LHCN-M2 (cell line): ENCODE results near the gene PROZ. TPM values are rescaled to one million over a fixed set of nuclear protein-coding genes. Genes with fewer than 3 reads are reported as not detected.
"Not testable (repeated sequence)": the region's sequence is repeated elsewhere in the genome, so short reads cannot be mapped to it uniquely, and the experiment has no call there.

ENCODE experiments used
- DNase-seq: peaks from one replicate; pipeline ENCODE4 v3.0.0-alpha.2; 2012; ENCODE audit warnings: low read depth
- polyA plus RNA-seq: library from polyadenylated mRNA; unstranded; fragments of >200 nt; gene quantifications from one replicate; pipeline ENCODE4 v1.2.1, GENCODE V29; 2012; ENCODE audit warnings: missing spikeins
- total RNA-seq: library from RNA; depleted of rRNA; stranded (reverse); fragments of >200 nt; gene quantifications from 2 replicates; pipeline ENCODE4 v1.2.3, GENCODE V29; 2014; rRNA removed

PROZ gene, protein sequence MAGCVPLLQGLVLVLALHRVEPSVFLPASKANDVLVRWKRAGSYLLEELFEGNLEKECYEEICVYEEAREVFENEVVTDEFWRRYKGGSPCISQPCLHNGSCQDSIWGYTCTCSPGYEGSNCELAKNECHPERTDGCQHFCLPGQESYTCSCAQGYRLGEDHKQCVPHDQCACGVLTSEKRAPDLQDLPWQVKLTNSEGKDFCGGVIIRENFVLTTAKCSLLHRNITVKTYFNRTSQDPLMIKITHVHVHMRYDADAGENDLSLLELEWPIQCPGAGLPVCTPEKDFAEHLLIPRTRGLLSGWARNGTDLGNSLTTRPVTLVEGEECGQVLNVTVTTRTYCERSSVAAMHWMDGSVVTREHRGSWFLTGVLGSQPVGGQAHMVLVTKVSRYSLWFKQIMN
- not detected in 2 replicates for total RNA-seq
- 0.07 TPM for polyA plus RNA-seq

DNA sequence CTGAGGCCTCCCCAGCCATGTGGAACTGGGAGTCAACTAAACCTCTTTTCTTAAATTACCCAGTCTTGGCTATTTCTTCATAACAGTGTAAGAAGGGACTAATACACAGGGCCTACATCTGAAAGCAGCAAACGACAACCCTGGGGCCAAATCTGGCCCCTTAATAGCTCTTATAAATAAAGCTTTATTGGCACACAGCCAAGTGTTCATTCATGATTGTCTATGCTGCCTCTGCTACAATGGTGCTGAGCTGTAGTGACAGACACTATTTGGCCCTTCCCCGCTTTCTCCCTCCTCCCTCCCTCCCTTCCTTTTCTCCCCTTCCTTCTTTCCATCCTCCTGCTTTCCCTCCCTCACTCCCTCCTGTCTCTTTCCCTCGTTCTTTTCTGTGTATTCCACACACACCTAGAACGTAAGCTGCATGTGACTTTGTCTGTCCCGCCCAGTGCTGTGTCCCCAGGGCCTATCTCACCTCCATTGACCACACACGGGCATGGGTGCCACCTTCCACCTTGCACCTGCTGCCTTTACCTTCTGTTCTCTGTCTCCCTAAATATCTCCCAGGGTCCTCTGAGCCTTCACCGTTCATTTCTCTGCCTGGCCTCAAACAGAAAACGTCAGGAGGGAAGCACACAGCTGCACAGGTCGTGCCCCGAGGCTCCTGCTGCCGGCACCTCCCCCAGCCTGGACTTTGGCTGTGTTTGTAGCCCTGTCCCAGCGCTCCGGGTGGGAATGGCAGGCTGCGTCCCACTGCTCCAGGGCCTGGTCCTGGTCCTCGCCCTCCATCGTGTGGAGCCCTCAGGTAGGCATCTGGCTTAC is at the start of gene PROZ:
Gene PROZ, plus strand, starts transcription at position 720 of the 819 bp plus-strand sequence. Its CDS starts 13 bp downstream, at position 733.
- no peak for DNase-seq

- no peak for DNase-seq
Observed at GRCh38 chr13:113109151-113110047, 49.0 kb upstream of the PROZ start.

- no peak for DNase-seq
Observed at GRCh38 chr13:113110048-113110851, 48.2 kb upstream of the PROZ start.

DNA sequence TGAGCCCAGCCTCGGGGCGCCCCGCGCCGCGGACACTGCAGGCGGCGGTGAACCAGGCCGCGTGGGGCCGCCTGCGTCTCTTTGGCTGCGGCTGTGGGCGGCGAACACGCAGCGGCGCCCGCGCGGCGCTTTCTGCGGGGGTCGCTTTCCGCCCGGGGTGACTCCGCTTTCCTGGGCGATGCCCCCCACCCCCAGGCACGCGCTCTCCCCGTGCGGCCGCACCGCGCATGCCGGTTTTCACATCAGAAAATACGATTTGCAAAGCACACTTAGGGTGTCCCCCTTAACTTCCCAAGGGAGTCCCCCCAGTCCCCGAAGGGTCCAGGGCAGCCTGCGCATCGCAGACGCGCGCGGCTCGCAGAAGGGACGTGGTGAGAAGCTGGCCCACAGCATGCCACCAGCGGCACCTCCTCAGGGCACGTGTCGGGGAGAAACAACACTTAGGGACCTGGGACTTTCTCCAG is 47.6 kb upstream of the PROZ start:
- no peak for DNase-seq

- not testable (repeated sequence) for DNase-seq
Observed at GRCh38 chr13:113111821-113112220, 46.6 kb upstream of the PROZ start.

DNA sequence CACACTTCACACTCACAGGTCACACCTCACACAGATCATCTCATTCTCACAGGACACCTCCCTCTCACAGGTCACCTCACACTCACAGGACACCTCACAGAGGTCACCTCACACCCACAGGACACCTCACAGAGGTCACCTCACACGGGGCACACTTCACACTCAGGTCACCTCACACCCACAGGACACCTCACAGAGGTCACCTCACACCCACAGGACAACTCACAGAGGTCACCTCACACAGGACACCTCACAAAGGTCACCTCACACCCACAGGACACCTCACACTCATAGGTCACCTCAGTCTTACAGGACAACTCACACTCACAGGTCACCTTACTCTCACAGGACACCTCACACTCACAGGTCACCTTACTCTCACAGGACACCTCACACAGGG is 46.0 kb upstream of the PROZ start:
- DNase-seq: not testable (repeated sequence)

- DNase-seq: no peak
Observed at GRCh38 chr13:113112893-113113845, 45.3 kb upstream of the PROZ start.

- no peak for DNase-seq
Observed at GRCh38 chr13:113113846-113114271, 44.6 kb upstream of the PROZ start.

- no peak for DNase-seq
Observed at GRCh38 chr13:113114511-113115362, 43.7 kb upstream of the PROZ start.

DNA sequence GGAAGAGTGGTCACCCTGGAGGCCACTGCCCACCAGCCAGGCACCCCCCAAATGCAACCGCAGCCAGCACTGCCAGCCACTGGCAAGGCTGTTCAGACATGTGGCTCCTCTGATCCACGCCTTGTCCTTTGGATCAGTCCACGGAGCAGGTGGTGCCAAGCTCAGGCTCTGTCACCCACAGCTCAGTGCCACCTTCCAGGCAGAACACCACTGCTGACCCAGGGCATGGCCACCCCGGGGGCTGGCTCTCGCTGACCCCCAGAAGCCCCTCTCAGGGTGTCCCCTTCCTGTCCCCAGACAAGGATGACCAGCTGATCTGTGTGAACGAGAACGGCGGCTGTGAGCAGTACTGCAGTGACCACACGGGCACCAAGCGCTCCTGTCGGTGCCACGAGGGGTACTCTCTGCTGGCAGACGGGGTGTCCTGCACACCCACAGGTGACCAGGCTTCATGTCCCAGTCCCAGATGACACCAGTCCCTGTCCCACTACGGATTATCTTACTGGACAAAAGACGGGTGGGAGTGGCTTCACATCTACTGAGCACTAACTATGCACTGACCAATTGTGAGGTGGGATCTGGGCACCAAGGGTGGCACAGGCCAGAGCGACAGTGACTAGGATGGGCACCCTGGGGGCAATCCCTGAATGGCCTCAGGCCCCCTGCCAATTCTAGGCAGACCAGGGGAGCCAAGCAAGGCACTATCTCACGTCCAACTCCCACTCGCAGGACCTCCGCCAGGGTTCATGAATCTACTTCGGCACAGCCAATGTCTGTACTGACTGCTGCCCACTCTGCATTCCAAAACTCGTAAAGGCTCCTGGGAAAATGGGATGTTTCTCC is 42.9 kb upstream of the PROZ start:
- no peak for DNase-seq

DNA sequence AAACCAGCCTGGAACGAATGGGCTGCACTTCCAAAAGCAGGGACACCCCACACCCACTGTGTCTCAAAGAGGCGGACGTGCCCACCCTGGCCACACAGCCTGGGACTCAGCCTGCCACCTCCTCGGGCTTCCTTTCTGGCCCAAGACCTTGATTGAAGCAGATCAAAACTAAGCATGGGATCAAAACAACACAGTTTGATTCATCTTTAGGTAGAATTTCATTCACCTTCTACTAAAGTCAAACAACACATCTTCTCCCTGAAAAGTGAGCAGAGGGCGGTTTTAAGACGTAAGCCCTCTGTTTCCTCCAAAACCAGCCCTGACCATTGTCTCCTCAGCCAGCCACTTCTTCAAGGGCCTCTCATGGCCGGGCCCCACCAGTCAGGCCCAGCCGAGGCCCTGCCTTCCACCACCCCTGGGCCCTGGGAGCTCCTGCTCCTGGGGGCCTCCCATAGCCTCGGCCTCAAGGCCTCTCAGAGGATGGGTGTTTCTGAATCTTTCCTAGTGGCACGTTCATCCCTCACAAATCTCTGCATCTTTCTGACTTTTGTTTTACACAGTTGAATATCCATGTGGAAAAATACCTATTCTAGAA is 42.1 kb upstream of the PROZ start:
- no peak for DNase-seq

GRCh38 chr13:113116871-113117271 is 41.6 kb upstream of the PROZ start:
- no peak for DNase-seq

GRCh38 chr13:113117335-113117872 is 41.0 kb upstream of the PROZ start:
- no peak for DNase-seq

DNA sequence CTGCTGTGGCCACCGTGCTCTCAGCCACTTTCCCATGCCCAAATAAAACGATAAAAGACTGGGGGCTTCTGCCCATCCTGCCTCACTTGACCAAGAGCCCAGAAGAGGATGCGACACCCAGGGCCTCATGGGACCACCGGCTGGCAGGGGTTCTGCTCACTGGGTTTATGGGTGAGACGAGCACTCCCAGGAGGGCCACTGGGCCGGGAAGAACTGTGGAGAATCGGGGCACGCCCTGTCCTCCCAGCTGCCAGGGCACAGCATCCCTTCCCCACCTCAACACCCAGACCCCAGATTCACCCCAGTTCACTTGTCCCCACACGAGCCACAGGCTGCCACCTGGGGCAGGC is 40.6 kb upstream of the PROZ start:
- no peak for DNase-seq

DNA sequence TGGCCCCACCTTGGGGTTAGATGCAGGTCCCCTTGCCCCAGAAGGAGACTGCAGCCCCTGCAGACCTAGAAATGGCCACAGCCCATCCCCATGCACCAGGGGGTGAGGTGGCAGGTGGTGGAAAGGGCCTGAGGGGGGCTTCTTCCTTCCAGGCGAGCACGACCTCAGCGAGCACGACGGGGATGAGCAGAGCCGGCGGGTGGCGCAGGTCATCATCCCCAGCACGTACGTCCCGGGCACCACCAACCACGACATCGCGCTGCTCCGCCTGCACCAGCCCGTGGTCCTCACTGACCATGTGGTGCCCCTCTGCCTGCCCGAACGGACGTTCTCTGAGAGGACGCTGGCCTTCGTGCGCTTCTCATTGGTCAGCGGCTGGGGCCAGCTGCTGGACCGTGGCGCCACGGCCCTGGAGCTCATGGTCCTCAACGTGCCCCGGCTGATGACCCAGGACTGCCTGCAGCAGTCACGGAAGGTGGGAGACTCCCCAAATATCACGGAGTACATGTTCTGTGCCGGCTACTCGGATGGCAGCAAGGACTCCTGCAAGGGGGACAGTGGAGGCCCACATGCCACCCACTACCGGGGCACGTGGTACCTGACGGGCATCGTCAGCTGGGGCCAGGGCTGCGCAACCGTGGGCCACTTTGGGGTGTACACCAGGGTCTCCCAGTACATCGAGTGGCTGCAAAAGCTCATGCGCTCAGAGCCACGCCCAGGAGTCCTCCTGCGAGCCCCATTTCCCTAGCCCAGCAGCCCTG is 40.0 kb upstream of the PROZ start:
- DNase-seq: no peak

DNA sequence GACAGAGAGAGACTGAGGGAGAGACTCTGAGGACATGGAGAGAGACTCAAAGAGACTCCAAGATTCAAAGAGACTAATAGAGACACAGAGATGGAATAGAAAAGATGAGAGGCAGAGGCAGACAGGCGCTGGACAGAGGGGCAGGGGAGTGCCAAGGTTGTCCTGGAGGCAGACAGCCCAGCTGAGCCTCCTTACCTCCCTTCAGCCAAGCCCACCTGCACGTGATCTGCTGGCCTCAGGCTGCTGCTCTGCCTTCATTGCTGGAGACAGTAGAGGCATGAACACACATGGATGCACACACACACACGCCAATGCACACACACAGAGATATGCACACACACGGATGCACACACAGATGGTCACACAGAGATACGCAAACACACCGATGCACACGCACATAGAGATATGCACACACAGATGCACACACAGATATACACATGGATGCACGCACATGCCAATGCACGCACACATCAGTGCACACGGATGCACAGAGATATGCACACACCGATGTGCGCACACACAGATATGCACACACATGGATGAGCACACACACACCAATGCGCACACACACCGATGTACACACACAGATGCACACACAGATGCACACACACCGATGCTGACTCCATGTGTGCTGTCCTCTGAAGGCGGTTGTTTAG is 39.2 kb upstream of the PROZ start:
- no peak for DNase-seq
